SIG-M5 treated with dmso at 0.1 percent for 504 hours (cell line): Measurements from ENCODE around the gene LGALS3BP.
"Not testable (repeated sequence)": the region's sequence is repeated elsewhere in the genome, so short reads cannot be mapped to it uniquely, and the experiment has no call there.

ENCODE experiments used
- DNase-seq: peaks from one replicate; lab custom pipeline; 2025; ENCODE audit not compliant: unreplicated experiment; lab: John Stamatoyannopoulos, UW

LGALS3BP gene

GRCh38 chr17:78966910-78967600 lies 12.7 kb downstream of the LGALS3BP start:
- DNase-seq = no peak

- no peak for DNase-seq
Observed at GRCh38 chr17:78966123-78966813, 13.5 kb downstream of the LGALS3BP start.

GRCh38 chr17:78965491-78965924 lies 14.2 kb downstream of the LGALS3BP start:
- DNase-seq = no peak

GRCh38 chr17:78963378-78963777 lies 16.3 kb downstream of the LGALS3BP start:
- DNase-seq = no peak

GRCh38 chr17:78962984-78963348 lies 16.8 kb downstream of the LGALS3BP start:
- DNase-seq = not testable (repeated sequence)

- no peak for DNase-seq
Observed at GRCh38 chr17:78962345-78962983, 17.3 kb downstream of the LGALS3BP start.

- DNase-seq = no peak
Observed at GRCh38 chr17:78961571-78961970, 18.2 kb downstream of the LGALS3BP start.

GRCh38 chr17:78960928-78961327 lies 18.8 kb downstream of the LGALS3BP start:
- DNase-seq = peak; percentile 30

GRCh38 chr17:78959803-78960202 lies 19.9 kb downstream of the LGALS3BP start:
- no peak for DNase-seq

GRCh38 chr17:78958641-78959127 lies 21.0 kb downstream of the LGALS3BP start:
- DNase-seq = no peak

- DNase-seq = no peak
Observed at GRCh38 chr17:78957128-78957527, 22.6 kb downstream of the LGALS3BP start.

GRCh38 chr17:78956254-78956653 lies 23.5 kb downstream of the LGALS3BP start:
- DNase-seq = no peak

- no peak for DNase-seq
Observed at GRCh38 chr17:78954684-78955083, 25.0 kb downstream of the LGALS3BP start.

GRCh38 chr17:78953356-78954350 lies 26.1 kb downstream of the LGALS3BP start:
- DNase-seq = no peak

- no peak for DNase-seq
Observed at GRCh38 chr17:78952706-78953105, 27.0 kb downstream of the LGALS3BP start.

- no peak for DNase-seq
Observed at GRCh38 chr17:78951967-78952551, 27.7 kb downstream of the LGALS3BP start.

- DNase-seq = no peak
Observed at GRCh38 chr17:78950870-78951269, 28.9 kb downstream of the LGALS3BP start.

- DNase-seq = no peak
Observed at GRCh38 chr17:78947235-78948149, 32.2 kb downstream of the LGALS3BP start.

GRCh38 chr17:78946631-78947030 lies 33.1 kb downstream of the LGALS3BP start:
- DNase-seq = no peak
